Gastroesophageal sphincter (tissue), 4 donors: ENCODE results near the gene DNM3. TPM values are rescaled to one million over a fixed set of nuclear protein-coding genes. Genes with fewer than 3 reads are reported as not detected.

Experiments
- ATAC-seq: fragments of 150-250 bp; one replicate; pipeline ENCODE4 v1.9.1; 2016; ENCODE audit warnings: mild to moderate bottlenecking, moderate library complexity
- H3K27ac ChIP-seq, 4 donors: fragments of 200-600 bp; sonication (generic) in 3 of 4; 1 replicate in 3 of 4; 2 replicates in 1 of 4; pipeline ENCODE4 v1.5.1; 2016 to 2019
- H3K27me3 ChIP-seq: fragments of 200-600 bp; sonication (generic); one replicate; pipeline ENCODE4 v1.5.1; 2019
- H3K36me3 ChIP-seq, 2 donors: fragments of 200-600 bp; sonication (generic); one replicate each; pipeline ENCODE4 v1.5.1; 2019; ENCODE audit warnings: control low read depth in 1 of 2
- H3K4me1 ChIP-seq, 3 donors: fragments of 200-600 bp; sonication (generic); 1 replicate in 2 of 3; 2 replicates in 1 of 3; pipeline ENCODE4 v1.5.1; 2016 to 2019; ENCODE audit warnings: control low read depth in 2 of 3
- H3K4me3 ChIP-seq, 2 donors: fragments of 200-600 bp; sonication (generic); one replicate each; pipeline ENCODE4 v1.5.1; 2019; ENCODE audit warnings: mild to moderate bottlenecking in 1 of 2, moderate library complexity in 1 of 2
- H3K9me3 ChIP-seq, 3 donors: fragments of 200-600 bp; sonication (generic); one replicate each; pipeline ENCODE4 v1.5.1; 2017 to 2019; ENCODE audit warnings: control low read depth in 2 of 3
- CTCF ChIP-seq, 4 experiments: fragments of 200-600 bp in 2 of 4; fragments of 450-650 bp in 2 of 4; sonication (generic) in 1 of 4; IDR thresholded peaks; one replicate each; pipeline ENCODE4 v1.5.1; 2017 to 2019; ENCODE audit warnings: antibody characterized with exemption in 4 of 4, mild to moderate bottlenecking in 2 of 4, moderate library complexity in 2 of 4
- EP300 ChIP-seq: sonication (generic); formaldehyde crosslinking; IDR thresholded peaks from one replicate; pipeline ENCODE4 v1.6.1; 2017; ENCODE audit warnings: antibody characterized with exemption, mild to moderate bottlenecking
- POLR2A ChIP-seq, 2 donors: fragments of 450-650 bp; IDR thresholded peaks; one replicate each; pipeline ENCODE4 v1.6.1; 2017; ENCODE audit warnings: antibody characterized with exemption in 2 of 2, mild to moderate bottlenecking in 2 of 2, moderate library complexity in 1 of 2
- POLR2AphosphoS5 ChIP-seq: sonication (generic); formaldehyde crosslinking; IDR thresholded peaks from one replicate; pipeline ENCODE4 v1.6.1; 2017; ENCODE audit warnings: antibody characterized with exemption
- WGBS, 2 donors: methylation state at CpG; one replicate each; pipeline ENCODE4 v1.1.5; 2018; ENCODE audit warnings: low coverage in 1 of 2; 5-methylcytosine and 5-hydroxymethylcytosine counted together
- total RNA-seq, 4 donors: library from RNA; depleted of rRNA; stranded (reverse); fragments of >200 nt; gene quantifications; one replicate each; pipeline ENCODE4 v1.1.0, GENCODE V29; 2016

Gene DNM3
- total RNA-seq, 4 donors from 2014 or later = 1.9 to 5.0 (median 3.9) TPM

- ATAC-seq = no peak
- H3K4me1 ChIP-seq = peaks cover 0 to 10% (median 0%) of the 10 kb centered on the region in 3 donors
- H3K4me3 ChIP-seq = no peak overlapping the region
- TF ChIP-seq POLR2AphosphoS5 (no peak), CTCF (IDR thresholded peaks at IDR 0.05) (no peak), EP300 (no peak)
- H3K27me3 ChIP-seq = no peaks in the 10 kb centered on the region
- no peak overlapping the region for H3K27ac ChIP-seq
- no CpG with 5 or more reads among the region's 7 CpGs for WGBS, 2 donors
- no peaks in the 10 kb centered on the region for H3K36me3 ChIP-seq
- no peaks in the 10 kb centered on the region for H3K9me3 ChIP-seq
Measured at GRCh38 chr1:172450524-172450885, 609.2 kb downstream of the DNM3 start.

DNA sequence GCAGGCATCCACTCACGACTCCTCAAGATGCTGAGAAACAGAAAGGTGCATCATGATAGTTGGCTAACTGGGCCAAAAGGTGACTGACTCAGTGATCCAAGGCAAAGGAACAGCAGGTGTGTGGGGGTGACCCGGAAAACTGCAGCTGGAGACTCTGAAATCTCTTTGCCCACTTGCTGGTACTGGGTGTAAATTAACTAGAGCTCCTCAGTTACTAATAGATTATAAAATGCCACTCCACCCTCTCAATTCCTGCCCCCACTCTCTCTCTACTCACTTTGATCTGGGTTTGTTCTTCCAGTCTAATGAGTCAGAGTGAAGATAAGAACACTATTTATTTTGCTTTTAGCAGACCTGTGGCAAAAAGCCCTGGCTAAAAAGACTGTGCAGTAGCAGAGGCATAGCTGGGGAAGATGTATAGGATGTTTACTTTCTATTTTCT, 609.7 kb downstream of the DNM3 start:
- Histone ChIP-seq H3K4me3 (no peak overlapping the region), H3K27me3 (no peaks in the 10 kb centered on the region), H3K9me3 (no peaks in the 10 kb centered on the region), H3K36me3 (no peaks in the 10 kb centered on the region), H3K4me1 (peaks cover 0 to 10% (median 0%) of the 10 kb centered on the region in 3 donors), H3K27ac (no peak overlapping the region)
- no peak for ATAC-seq
- TF ChIP-seq EP300 = no peak
- WGBS, 2 donors = 41 to 72% methylated on average over 2 of the region's 2 CpGs

- H3K9me3 ChIP-seq = no peaks in the 10 kb centered on the region
- H3K27ac ChIP-seq = no peak overlapping the region
- no peaks in the 10 kb centered on the region for H3K27me3 ChIP-seq
- no peak for TF ChIP-seq POLR2A (IDR thresholded peaks at IDR 0.05)
- no peak for TF ChIP-seq CTCF (IDR thresholded peaks at IDR 0.05)
- no peak for TF ChIP-seq POLR2AphosphoS5
- TF ChIP-seq EP300 = no peak
- no peak overlapping the region for H3K4me3 ChIP-seq
- no peaks in the 10 kb centered on the region for H3K36me3 ChIP-seq
- ATAC-seq = no peak
- WGBS, 2 donors = 69 to 90% methylated on average over 6 to 7 of the region's 7 CpGs
- peaks cover 0 to 10% (median 0%) of the 10 kb centered on the region in 3 donors for H3K4me1 ChIP-seq
Measured at GRCh38 chr1:172452536-172453152, 611.3 kb downstream of the DNM3 start.

DNA sequence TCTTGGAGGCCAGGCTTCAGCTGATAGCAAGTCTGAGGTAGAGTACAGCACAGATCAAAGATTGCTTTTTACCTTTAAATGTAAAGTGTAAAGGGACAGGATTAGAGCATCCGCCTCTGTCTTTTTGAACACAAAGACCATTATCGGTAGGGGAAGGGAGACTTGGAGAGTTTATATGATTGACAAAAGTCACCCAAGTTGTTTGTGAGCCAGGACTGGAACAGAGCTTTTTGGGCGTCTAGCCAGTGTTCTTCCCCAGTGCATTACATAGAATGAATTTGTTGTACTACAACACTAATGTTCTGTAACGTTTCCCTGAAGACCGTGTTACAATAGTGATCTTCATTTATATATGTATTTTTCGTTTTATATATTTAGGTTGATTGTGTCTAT, 611.9 kb downstream of the DNM3 start:
- no peak overlapping the region for H3K4me3 ChIP-seq
- H3K9me3 ChIP-seq = no peaks in the 10 kb centered on the region
- no peaks in the 10 kb centered on the region for H3K36me3 ChIP-seq
- no peak for ATAC-seq
- H3K4me1 ChIP-seq = peaks cover 0 to 10% (median 0%) of the 10 kb centered on the region in 3 donors
- no peak overlapping the region for H3K27ac ChIP-seq
- 65 to 72% methylated on average over 6 of the region's 6 CpGs for WGBS, 2 donors
- no peaks in the 10 kb centered on the region for H3K27me3 ChIP-seq
- TF ChIP-seq CTCF (IDR thresholded peaks at IDR 0.05) (no peak), POLR2A (IDR thresholded peaks at IDR 0.05) (no peak), POLR2AphosphoS5 (no peak), EP300 (no peak)

DNA sequence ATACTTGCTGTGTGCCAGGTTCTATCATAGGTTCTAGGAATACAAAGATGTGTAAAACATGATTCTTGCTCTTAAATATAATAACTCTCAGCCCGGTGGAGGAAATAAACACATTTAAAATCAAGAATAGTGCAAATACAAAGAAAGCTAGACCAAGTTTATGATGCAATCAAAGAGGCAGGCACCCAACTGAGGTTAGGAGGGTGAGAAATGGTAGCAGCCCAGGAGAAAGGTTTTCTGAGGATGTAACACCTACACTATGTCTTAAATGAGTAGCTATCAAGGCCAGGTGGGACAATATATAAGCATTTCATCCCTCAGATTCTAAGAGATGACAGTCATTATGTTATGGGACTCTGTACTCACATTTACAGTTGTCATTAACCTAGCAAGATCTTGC, 612.3 kb downstream of the DNM3 start:
- Histone ChIP-seq H3K36me3 (no peaks in the 10 kb centered on the region), H3K4me3 (no peak overlapping the region), H3K27ac (no peak overlapping the region), H3K4me1 (peaks cover 0 to 10% (median 0%) of the 10 kb centered on the region in 3 donors), H3K27me3 (no peaks in the 10 kb centered on the region), H3K9me3 (no peaks in the 10 kb centered on the region)
- no peak for TF ChIP-seq POLR2AphosphoS5
- 58 to 100% methylated on average over 1 of the region's 1 CpG for WGBS, 2 donors
- ATAC-seq = no peak

GRCh38 chr1:172455451-172455850, 614.2 kb downstream of the DNM3 start:
- TF ChIP-seq POLR2A (IDR thresholded peaks at IDR 0.05) (no peak), CTCF (IDR thresholded peaks at IDR 0.05) (no peak), EP300 (no peak), POLR2AphosphoS5 (no peak)
- Histone ChIP-seq H3K9me3 (no peaks in the 10 kb centered on the region), H3K4me3 (no peak overlapping the region), H3K27me3 (no peaks in the 10 kb centered on the region), H3K4me1 (peaks cover 0 to 1% (median 0%) of the 10 kb centered on the region in 3 donors), H3K27ac (no peak overlapping the region), H3K36me3 (no peaks in the 10 kb centered on the region)
- 75 to 100% methylated on average over 1 of the region's 1 CpG for WGBS, 2 donors
- ATAC-seq = no peak
